GM18517 (cell line): ENCODE results near the gene SIGLEC7.

Source experiments
- ATAC-seq: cut with Tn5 transposase; IDR thresholded peaks from one replicate; pipeline ENCODE4 v1.9.1; 2021; ENCODE audit warnings: mild to moderate bottlenecking, moderate library complexity; ENCODE audit not compliant: unreplicated experiment

Gene SIGLEC7

DNA sequence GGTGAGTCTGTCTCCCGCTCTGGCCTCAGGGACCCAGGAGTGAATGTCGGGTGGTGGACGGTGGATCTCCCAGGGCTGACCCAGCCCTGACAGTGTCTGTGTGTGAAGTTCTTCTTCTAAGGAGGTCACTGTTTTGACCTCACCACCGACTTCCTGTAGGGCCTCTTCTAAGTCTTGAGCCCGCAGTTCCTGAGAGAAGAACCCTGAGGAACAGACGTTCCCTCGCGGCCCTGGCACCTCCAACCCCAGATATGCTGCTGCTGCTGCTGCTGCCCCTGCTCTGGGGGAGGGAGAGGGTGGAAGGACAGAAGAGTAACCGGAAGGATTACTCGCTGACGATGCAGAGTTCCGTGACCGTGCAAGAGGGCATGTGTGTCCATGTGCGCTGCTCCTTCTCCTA lies at the start of gene SIGLEC7:
Gene SIGLEC7, plus strand, starts transcription at position 183 of the 400 bp plus-strand sequence. Its CDS starts 69 bp downstream, at position 252.
- no peak for ATAC-seq

DNA sequence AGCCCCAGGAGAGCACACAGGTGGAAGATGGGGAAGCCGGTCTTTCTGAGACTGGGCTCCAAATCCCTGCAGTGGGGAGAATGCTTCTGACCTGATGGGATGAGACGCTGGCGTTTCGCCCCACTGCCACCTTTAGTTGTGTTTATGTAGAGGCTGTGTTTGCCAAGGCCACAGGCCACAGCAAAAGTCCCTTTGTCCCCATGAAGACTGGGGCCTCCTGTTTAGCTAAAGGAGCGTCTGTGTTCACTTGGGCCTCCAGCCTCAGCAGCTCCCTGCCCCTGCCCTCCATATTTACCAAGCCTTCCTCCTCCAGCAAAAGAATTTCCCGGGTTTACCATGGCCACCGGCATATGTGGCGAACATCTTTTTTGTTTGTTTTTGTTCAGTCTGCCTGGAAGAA lies 49.0 kb upstream of the SIGLEC7 start:
- no peak for ATAC-seq

DNA sequence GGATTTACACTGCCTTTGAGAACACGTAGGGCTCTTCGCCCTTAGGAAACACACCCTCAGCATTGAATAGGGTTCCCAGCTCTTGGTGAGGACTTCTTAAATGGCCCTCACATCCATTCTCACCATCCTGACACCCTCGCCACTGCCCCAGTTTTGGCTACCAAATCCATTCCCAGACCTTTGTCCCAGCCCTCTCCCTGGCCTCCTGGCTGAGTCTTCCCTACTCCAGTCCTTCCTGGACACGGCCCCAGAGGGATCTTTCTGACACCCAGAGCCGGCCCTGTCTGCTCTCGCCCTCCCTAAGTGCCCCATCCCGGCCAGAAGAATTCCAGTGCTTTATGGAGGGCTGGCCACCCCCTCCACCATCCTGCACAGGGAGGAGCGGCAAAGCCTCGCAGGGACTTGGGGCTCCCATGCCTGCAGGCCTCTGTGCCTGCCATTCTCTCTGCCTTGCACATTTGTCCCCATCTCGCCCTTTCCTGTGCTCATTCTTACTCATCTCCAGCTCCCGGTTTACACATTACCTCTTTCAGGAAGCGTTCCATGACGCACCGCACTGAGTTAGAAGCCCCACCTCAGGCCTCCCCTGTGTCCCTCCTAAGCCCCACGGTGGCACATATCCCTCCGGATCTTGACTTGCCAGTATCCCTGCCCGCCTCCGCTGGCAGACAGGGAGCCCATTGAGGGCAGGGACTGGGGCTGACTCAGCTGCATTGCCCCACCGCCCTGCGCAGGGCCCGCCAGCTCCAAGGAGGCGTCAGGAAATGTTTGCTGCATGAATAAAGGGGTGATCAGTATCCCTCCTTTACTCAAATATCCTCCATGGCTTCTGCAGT lies 48.4 kb upstream of the SIGLEC7 start:
- ATAC-seq, result no peak

DNA sequence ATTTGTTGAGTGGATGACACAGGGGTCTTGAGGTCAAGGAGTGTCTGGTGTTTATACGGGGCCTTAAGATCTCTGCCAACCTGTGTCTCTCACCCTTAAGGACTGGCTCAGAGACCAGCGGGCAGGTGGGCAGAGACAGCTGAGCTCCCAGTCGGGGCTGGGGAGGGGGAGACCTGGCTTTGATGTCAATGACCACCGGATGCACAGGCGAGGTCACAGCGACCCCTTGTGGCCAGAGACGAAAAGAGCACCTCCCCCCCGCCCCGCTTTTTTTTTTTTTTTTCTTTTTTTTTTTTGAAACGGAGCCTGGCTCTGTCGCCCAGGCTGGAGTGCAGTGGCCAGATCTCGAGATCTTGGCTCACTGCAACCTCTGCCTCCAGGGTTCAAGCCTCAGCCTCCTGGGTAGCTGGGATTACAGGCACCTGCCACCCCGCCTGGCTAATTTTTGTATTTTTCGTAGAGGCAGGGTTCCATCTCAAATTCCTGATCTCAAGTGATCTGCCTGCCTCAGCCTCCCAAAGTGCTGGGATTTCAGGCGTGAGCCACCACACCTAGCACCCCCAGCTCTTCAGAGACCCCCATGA lies 47.3 kb upstream of the SIGLEC7 start:
- ATAC-seq, result no peak

DNA sequence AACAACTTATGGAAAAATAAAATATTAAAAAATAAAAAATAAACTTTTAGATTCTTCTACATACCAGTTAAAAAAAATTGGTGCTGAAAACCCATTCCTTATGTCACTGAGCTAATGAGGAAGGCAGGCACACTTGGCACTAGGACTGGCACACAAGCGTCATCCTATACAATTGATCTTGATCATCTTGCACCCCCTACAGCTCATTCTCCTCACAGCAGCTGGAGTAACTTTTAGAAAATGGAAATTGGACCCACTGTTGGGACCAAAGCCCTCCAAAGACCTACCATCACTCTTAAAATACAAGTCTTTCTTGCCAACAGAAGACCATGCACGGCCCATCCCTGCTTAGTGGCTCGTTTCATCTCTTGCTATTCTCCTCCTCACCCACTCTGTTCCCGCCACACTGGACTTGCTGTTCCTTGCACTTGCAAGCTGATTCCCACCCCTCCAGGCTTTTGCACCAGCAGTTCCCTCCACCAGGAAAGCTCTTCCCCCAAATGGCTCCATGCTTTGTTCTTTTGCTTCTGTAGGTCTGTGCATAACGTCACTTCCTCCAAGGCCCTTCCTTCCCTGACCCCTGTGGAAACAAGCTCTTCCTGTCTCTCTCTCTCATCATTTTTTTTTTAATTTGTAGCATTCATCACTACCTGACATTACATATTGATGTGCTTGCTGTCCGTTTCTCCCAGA lies 45.5 kb upstream of the SIGLEC7 start:
- ATAC-seq, result no peak

DNA sequence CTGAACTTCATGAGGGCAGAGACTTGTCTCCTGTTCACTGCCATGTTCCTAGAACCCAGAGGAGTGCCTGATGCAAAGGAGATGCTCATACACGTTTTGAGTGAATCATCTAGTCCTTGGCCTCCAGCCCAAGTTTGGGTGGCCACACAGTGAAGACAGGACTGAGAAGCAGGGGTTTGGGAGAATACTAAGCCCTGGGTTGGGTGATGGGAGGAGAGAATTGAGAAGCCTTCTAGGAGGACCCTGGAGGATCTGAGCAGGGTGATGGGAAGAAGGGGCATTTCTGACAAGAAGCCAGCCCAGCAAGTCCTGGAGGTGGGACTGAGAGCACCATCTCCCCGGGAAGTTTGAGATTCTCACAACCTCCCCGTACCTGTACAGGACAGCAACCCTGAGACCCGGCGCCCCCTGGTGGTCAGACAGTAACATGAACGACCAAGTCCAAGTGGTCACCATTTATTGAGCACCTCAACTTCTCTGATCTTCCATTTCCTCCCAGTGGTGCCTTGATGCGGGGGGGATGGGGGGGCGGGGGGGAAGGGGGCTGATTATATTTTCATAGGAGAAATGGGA lies 44.8 kb upstream of the SIGLEC7 start:
- no peak for ATAC-seq

DNA sequence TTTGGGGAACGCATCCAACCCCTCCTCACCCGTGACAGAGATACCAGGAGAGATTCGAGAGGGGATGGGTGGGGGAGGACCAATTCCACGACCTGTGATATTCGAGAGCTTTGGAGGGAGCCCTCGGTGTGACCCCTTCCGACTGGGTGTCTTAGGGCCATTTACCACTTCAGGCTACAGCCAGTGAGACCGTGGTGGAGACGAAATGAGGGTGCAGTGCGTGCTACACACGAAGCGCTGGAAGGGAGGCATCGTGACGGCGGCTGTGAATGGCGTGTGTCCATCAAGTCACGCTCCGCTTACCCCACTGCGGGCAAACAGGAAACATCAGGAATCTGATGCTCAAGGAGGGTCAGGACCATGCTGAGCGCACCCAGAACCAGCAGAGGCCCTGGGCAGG lies 44.3 kb upstream of the SIGLEC7 start:
- ATAC-seq, result no peak

DNA sequence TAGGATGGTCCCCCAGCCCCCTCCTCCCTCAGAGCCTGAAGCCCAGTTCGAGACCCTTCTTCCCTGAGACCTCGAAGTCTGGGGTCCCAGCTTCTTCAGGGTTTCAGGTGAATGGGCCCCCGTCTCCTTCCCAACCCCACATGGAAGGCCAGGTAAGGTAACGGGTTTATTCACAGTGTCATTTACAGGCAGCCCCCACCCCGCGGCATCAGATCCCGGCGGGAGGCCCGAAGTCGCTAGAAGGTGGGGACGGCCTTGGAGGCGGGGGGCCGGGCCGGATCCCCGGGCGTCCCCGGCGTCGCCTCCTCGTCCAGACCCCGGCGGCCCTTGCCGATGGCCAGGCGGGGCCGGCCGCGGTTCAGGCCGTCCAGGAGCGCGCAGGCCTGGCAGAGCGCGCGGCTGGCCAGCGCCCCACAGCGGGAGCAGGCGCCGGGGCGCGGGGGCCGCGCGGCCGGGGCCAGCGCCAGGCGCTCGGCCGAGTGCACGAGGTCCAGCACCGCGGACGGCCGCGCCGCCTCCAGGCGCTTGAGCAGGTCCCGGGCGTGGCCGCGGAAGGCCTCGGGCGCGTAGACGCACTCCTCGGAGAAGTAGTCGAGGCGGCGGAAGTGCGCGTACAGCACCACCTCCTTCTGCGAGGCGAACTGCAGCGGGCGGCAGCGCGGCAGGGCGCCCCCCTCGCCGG lies 43.6 kb upstream of the SIGLEC7 start:
- ATAC-seq, result no peak

DNA sequence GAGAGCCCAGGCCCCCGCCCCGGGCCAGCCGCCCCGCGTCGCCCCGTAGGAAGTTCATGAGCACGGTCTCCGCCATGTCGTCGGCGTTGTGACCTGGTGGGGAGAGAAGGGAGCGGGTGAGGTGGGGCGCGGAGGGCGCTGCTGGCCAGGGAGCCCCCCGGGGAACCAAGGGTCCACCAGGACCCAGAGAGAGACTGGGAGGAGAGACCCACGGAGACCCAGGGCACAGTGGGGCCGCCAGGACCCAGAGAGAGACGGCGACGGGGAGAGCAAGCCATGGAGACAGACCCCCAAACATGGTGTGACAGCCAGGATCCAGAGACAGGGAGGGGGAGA lies 43.1 kb upstream of the SIGLEC7 start:
- ATAC-seq, result no peak

DNA sequence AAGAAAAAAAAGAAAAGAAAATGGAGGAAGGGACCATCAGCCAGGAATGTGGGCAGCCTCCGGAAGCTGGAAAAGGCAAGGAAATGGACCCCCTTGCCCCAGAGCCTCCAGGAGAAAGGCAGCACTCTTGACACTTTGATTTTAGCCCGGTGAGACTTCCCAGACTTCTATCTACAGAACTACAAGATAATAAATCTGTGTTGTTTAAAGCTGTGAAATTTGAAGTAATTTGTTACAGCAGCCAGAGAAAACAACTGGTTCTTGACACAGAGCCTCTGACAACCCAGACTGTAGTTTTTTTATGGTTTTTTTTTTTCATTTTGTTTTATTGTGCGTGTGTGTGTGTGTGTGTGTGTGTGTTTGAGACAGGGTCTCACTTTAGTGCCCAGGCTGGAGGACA lies 41.5 kb upstream of the SIGLEC7 start:
- ATAC-seq, result no peak

DNA sequence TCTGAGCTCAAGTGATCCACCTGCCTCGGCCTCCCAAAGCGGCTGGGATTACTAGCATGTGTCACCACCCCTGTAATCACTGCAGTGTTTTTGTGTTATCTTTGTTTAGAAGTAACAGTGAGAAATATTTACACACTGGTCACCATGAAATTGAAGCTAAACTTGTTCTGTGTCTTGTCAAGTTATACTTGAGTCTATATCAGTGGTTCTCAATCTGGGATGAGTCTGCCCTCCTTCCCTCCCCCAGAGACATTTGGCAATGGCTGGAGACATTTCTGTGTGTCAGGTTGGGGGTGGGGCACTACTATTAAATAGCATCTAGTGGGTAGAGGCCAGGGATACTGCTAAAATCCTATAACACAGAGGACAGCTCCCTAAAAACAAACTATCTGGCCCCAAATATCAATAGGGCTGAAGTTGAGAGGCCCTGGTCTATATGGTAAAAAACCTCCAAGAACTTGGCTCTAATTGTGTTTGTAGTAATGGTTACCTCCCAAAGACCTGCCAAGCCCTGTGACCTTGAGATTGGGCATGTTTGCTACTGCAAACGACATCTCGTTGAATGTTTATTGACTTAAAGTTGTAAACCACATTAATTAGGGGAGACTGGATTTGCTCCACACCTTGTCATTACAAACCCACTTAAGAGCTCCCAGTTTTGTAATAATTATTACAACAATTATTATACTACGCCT lies 40.8 kb upstream of the SIGLEC7 start:
- ATAC-seq, result no peak

DNA sequence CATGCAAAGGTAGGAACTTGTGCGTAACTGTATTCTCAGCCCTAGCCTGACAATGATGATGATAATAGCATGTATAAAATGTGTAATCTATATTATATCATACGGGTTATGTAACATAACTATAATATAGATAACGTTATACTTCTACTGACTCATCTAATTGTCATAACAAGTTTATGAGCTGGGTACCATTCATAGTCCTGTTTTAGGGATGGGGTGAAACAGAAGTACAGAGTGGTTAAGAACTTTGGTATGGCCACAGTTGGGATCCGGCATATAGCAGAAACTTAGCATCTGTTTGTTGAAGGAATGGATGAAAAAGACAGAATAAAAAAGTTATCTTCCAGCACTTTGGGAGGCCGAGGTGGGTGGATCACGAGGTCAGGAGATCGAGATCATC lies 39.1 kb upstream of the SIGLEC7 start:
- ATAC-seq, result no peak

DNA sequence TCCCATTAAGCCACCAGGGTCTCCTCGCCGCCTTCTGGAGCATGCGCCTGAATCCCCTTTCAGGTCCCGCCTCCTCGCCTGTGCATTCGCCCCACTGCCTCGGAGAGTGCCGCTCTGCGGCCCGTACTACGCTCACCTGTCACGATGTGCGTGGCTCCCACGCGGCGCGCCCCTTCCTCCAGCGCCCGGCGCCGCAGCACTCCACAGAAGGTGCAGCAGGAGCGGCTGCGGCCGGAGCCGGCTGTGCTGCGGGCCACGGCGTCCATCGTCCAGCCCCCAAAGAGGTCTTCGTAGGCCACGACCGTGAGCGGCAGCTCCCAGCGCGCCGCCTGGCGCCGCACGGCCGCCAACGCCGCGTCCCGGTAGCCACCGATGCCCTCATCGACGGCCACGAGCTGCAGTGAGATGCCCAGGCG lies 38.2 kb upstream of the SIGLEC7 start:
- ATAC-seq, result no peak

DNA sequence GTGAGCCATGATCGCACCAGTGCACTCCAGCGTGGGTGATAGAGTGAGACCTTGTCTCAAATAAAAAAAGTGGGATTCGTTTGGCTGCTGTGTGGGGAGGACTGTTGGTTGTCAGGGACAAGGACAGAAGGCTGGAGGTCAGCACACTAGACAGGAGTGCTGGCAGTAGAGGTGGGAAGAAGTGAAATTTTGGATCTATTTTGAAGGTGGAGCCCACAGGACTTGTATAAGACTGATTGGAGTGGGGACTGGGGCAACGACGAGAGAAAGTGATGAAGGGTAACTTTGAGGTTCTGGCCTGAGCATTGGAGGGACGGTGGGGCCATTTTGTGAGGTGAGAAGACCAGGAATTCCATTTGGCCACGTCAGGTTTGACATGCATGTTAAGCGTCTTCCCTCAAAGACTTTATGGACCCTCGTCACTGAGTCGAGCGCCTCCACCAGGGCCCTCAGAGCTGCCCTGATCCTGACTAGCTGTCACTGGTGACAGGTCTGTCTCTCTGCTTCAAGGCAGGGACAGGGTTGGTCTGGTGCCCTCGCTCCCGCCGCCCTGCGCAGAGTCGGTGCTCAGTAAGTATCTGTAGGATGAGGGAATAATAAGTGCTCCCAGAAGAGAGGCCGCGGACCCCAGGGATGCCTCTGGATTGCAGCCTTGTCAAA lies 34.6 kb upstream of the SIGLEC7 start:
- no peak for ATAC-seq

DNA sequence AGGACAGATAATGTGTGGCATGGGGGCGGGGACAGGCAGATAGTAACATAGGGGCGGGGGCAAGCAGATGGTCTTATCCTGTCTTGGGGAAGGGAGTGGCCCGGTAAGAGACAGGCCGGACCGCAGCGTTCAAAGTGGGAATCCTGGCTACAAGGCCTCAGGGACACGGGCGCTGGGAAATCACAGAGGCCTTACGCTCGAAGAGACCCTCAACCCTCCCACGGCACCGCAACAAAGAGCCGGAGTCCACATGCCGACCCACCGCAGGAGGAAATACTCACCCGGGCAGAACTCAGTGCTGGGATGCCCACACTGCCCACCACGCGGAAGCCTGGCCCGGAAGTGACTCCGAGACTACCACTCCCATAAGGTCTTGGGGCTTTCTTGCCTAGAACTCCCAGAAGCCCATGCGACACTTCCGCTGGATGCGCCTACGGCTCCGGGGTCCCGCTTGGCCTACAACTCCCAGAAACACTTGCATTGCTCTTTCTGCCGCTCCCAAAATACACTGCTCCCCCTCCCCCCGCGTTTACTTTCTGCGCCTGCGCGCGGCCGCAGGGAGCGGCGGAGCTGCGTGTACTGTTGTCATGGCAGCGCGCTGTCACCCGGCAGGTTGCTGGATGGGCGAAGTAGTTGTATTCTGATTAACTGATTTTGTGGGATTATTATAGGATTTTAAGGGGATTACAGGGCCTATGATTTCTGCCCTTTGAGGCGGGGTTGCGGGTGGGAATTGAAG lies 33.9 kb upstream of the SIGLEC7 start, which contains the start of gene CTU1:
Gene CTU1, minus strand, starts transcription at position 344 of the 739 bp plus-strand sequence. CDS start 3,840 bp downstream, outside the sequence.
- peak; percentile 91 for ATAC-seq

DNA sequence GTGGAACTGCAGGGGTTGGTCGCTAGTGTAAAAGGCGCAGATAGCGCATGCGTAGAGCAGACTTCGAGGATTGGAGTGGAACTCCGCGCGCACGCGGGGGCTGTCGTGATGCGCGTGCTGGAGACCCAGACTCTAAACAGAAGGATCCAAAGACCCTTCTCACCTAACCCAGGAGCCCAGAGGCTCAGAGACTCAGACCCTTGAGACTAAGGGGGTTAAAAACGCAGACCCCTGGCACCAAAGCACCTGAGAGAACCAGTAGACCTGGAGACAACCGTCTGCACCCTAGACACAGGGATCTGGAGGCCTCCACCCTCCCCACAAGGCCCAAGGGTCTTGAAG lies 33.3 kb upstream of the SIGLEC7 start:
- peak; percentile 32 for ATAC-seq

DNA sequence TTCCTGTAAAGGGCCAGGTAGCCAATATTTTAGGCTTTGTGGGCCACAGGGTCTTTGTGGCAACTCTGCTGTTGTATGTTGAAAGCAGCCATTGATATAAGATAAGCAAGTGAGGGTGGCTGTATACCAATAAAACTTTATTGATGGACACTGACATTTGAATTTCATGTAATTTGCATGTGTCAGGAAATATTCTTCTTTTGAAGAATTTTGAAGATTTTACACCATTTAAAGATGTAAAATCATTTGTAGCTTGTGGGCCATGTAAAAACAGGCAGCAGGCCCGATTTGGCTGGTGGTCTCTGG lies 31.5 kb upstream of the SIGLEC7 start:
- ATAC-seq, result no peak

DNA sequence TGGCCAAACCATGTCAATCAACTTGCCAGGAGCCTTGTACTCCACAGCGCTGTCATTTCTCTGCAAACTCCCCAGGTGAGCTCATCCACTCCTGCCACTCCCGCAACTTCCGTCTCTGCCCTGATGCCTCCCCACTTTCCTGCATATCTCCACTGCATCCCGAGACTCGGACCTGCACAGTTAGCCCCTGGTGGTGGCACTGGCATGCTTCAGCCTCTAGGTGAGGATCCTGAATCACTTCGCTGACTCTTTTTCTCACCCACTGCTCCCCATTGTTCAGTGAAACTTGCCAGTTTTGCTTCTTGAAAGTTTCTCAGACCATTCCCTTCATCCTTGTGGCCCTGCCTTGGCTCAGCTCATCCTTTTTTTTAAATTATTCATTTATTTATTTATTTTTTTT lies 30.5 kb upstream of the SIGLEC7 start:
- ATAC-seq, result no peak

DNA sequence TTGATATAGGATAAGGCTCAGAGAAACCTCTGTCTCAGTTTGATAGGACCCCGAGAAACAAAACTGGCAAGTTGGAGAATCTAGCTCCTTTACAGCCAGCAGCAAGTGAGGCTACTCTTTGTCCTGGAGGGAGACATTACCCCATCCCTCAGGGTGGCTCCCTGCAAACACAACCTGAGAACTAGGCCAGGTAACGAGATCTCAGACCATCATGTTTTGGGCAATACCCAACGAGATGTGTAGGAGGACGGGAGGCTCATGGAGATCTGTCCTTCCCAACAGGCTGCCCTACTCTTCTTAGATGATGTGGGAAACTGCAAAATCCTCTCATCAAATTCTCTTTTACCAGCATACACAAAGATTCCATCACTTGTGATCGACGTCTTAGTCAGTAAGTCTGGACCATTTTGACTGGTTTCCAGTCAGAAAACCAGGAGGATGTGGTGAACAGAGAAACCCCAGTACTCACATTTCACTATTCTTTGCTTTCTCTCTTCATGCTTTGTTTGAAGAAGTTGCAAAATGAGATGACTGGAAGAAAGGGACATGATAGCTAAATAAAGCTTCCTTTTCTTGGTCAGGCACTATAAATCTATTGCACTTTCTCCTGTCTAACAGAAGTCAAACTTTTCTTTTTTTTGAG lies 27.9 kb upstream of the SIGLEC7 start:
- ATAC-seq, result no peak
